Measurements from ENCODE around the gene CAPRIN1. TPM values are rescaled to one million over a fixed set of nuclear protein-coding genes. Genes with fewer than 3 reads are reported as not detected.

CAPRIN1 gene
- total and polyA plus RNA-seq, 2 donors (not counting 3 experiments of a cell fraction or from before 2014, with no cell fraction given) = 138 to 279 TPM

GRCh38 chr11:34120651-34121050 is 69.1 kb downstream of the CAPRIN1 start:
- intact Hi-C loops (cut with micrococcal nuclease) = no loop called here
- CTCF ChIA-PET = no interaction called here
- H3K36me3 ChIP-seq (ENCODE audit: control insufficient read depth in 2 of 2, extremely low read depth in 1 of 2, insufficient read depth in 2 of 2, low read length in 2 of 2) = peaks cover 31 to 37% of the 10 kb centered on the region in 2 experiments

More at GRCh38 chr11:34120651-34121050, 69.1 kb downstream of the CAPRIN1 start:
- H3K79me2 ChIP-seq (ENCODE audit: control insufficient read depth, insufficient read depth, low read length) = no peaks in the 10 kb centered on the region
- H3K9me3 ChIP-seq (replicated peaks; ENCODE audit: control insufficient read depth, insufficient read depth, low read length) = no peaks in the 10 kb centered on the region
- dilution Hi-C loops (cut with MboI; ENCODE audit: extremely low pct_ligation_motif_present, low sequenced_read_pairs) = no loop called here
- BruUV-seq (replicated peaks) = no TSS peak
- no peaks in the 10 kb centered on the region for H4K20me1 ChIP-seq (replicated peaks; ENCODE audit: control insufficient read depth, extremely low read depth, insufficient read depth, low read length)
- no peak overlapping the region for H3K9ac ChIP-seq (replicated peaks; ENCODE audit: extremely low read depth, insufficient read depth, low read length)
- no peaks in the 10 kb centered on the region for H3K27me3 ChIP-seq (ENCODE audit: control insufficient read depth in 2 of 2, insufficient read depth in 2 of 2, low read length in 2 of 2)
- TF ChIP-seq POLR2A (IDR thresholded peaks at IDR 0.05; ENCODE audit: low read depth, low read length) (no peak), MAX (IDR thresholded peaks at IDR 0.05; ENCODE audit: insufficient read depth, insufficient read length) (no peak), MYC (IDR thresholded peaks at IDR 0.05; ENCODE audit: low read depth, low read length) (no peak), POLR2AphosphoS5 (IDR thresholded peaks at IDR 0.05; ENCODE audit: insufficient read depth, low read depth, low read length) (no peak), CTCF (IDR thresholded peaks at IDR 0.05; ENCODE audit: extremely low read depth in 1 of 2, insufficient read depth in 1 of 2, low read depth in 1 of 2, low read length in 2 of 2) (no peak), GATA2 (IDR thresholded peaks at IDR 0.05; ENCODE audit: insufficient read depth, insufficient read length, low read depth, low read length) (no peak), EZH2 (IDR thresholded peaks at IDR 0.05; ENCODE audit: borderline replicate concordance, low read depth, low read length, severe bottlenecking) (no peak), FOS (IDR thresholded peaks at IDR 0.05; ENCODE audit: borderline replicate concordance, insufficient read depth, low read length) (no peak), JUN (IDR thresholded peaks at IDR 0.05; ENCODE audit: borderline replicate concordance, insufficient read depth, insufficient read length, low read depth) (no peak)
- POLR2A ChIA-PET = no interaction called here
- DNase-seq (ENCODE audit: low read depth, low spot score) = no peak
- no peaks in the 10 kb centered on the region for H3K9me1 ChIP-seq (replicated peaks; ENCODE audit: control insufficient read depth, extremely low read depth, insufficient read depth, low read length)
- FAIRE-seq = no peak
- H3K27ac ChIP-seq (ENCODE audit: insufficient read depth, low read depth, low read length) = no peak overlapping the region
- H2AFZ ChIP-seq (ENCODE audit: low read depth, low read length) = no peak overlapping the region
- no peaks in the 10 kb centered on the region for H3K4me1 ChIP-seq (ENCODE audit: control insufficient read depth, extremely low read depth, insufficient read depth, low read length)
- no peak overlapping the region for H3K4me2 ChIP-seq (ENCODE audit: insufficient read depth, low read length)
- no peak overlapping the region for H3K4me3 ChIP-seq (replicated peaks in 1 of 3; ENCODE audit: insufficient read depth in 1 of 3, low read depth in 1 of 3, low read length in 3 of 3)
